HG03280 (cell line): ENCODE measurements around the gene RUNX1.
"Not testable (repeated sequence)": the region's sequence is repeated elsewhere in the genome, so short reads cannot be mapped to it uniquely, and the experiment has no call there.

Experiments used
- ATAC-seq: cut with Tn5 transposase; IDR thresholded peaks from one replicate; pipeline ENCODE4 v1.9.1; 2021; ENCODE audit warnings: mild to moderate bottlenecking, moderate library complexity; ENCODE audit not compliant: unreplicated experiment

RUNX1 gene

DNA sequence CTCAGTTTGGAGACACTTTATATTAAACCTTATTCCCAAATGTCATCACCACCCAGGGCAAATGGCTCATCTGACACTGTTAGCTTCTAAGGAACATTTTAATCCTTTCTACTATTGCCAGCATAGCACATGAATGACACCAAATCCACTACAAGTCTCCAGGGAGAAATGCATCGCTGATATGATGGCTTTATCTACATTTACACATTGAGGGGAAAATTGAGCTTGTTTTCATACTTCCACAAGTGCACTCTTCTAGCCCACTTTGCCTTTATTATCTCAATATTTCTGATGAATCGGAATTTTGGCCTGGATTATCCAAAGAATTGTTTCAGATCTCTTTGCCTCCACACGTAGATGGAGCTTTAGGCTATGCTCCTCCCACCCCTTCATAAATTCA, 75.4 kb downstream of the RUNX1 start:
- no peak for ATAC-seq

DNA sequence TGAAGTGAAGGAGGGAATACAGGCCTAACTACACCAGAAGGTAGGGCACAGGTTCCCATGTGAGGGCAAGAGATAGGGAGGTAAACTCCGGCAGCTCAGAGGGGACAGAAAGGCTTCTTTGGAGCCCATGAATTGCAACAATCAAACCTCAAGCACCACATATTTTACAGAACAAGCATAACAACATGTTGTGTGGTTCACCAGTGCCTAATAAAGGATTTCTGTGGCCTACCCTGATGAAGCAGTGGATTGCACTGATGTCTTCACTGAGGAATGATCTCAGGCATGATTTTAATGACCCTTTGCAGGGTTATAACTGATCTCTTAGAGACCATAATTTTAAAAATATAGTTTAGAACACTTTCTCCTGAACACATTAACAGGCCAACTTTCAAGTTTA, 77.4 kb downstream of the RUNX1 start:
- ATAC-seq = no peak

DNA sequence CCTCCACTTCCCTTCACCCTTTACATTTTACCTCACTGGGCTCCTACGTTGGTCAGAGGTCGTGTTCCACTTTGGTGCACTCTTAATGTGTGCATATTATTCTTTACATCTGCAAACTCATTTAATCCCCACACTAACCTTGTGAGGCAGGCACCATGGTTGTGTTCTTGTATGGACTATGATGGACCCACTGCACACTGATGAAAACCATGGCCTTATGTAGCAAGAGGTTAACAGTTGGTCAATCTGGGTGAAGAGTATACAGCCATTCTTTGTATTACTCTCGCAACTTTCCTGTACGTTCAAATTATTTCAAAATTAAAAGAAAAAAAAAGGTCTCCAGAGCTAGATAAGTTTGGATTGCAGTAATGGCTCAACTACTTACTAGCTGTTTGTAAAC, 78.5 kb downstream of the RUNX1 start:
- ATAC-seq = no peak

DNA sequence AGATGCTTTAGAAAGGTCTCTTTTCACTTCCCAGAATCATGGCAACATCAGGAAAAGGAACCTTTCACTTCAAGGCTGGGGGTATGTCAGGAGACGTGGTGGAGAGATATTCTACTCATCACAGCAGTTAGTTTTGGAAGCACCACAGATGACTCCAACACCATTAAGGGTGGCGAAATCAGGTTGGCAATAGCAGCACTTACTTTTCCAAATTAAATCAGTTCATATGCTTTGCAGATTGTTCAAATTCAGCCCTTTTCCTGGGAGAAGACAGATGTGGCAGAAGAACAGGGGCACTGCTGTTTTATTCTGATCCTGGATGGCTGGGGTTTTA, 79.0 kb downstream of the RUNX1 start:
- ATAC-seq = no peak

DNA sequence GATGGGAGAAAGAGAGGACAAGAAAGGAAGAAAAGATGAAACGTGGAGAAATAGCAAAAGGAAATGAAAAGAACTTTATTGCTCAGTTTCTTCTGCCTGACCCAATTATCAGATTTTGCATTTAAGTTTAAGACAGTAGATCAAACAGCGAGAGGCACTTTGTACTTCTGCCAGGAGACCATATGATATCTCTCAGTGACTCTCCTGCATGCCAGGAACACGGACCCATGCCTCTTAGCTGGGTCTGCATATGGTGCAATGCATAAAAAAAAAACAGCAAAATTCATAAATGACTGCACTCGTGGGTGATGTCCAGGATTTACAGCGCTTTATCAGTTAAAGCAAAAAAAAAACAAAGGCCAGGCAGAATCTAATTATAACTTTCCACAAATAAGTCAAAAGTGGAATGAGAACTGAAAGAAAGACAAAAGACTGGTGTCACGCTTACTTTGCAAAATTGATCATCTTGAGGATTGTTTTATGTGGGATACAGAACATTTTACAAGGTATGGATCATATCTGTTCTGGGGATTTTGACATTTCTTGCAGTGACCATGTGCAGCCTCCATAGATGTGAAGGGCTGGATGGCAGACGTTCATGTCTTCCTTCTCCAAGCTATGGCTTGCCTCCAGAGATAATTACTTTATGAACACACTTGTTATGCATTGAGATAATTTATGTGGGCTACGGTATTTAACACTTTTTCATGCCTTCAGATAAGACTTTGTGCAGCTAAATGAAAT, 79.5 kb downstream of the RUNX1 start:
- no peak for ATAC-seq

DNA sequence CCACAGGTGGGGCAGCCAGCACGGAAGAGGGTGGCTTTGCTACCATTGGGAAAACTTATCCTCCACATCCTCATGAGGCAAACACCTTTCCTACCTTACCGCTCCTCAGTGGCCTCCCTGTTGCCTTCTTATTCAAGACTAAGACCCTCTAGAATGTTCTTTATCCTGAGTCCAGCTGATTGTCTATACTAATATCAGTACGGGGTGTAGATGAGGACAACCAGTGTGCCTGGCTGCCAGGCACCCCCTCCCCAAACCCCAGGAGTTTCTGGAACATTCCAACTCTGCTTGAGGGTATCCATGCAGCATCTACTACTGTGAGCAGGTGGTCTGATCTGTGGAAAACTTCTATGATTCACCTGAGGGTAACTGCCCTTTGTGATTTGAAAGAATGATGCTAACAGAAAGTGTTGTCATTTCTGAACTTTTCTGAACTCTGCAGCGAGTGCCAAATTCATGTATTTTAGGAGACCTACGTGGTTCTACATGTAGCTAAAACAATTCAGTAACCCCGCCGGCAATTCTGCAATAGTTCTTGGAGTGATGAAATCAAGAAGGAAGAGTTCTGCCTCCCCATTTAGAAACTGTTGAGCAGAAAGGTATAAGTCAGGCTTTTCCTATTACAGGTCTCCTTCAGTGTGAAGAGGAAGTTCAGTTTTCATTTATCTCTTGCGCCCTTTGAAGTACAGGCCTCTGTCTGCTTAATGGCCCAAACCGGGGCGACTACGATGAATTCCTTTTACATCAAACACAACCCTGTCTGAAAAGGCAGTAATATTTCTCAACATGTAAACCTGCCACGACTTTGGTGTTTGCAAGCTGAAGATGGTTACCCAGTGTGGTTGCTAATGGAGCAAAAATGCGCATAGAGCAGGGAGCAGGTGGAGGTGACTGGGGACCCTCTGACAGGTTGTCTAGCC, 80.4 kb downstream of the RUNX1 start:
- ATAC-seq = no peak

DNA sequence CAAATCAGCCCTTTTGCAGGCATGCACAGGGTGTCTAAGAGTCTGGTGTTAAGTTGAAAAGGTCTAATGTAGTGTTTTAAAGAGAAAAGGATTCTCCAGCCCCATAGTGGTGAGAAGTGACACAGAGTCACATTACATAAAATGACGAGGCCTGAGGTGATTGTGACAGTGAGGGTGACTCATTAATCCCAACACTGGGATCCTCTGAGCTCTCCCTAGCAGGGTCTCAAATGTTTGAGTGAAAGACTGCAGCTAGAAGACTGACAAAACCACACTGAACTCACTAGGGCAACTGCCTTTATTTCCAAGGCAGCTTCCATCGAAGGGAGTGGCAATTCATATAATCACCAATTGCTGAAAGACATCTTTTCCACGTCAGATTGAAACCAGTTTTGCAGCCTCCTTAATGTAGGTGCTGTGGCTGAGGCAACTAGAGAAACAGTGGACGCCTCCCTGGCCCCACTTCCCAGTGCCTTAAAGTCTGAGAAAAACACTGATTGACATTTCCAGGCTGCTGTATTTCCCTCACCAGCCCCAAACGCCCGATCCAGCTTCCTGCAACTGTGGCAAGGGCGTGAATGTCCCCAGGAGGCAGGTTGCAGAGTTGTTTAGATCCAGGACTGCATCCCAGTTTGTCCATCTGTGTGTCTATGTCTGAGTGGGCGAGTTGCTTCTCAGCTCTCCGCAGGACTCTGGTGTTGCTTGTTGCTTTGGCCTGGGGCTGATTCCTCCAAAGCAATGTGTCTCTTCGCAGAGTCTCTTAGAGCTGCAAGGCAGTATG, 81.4 kb downstream of the RUNX1 start:
- ATAC-seq = no peak

DNA sequence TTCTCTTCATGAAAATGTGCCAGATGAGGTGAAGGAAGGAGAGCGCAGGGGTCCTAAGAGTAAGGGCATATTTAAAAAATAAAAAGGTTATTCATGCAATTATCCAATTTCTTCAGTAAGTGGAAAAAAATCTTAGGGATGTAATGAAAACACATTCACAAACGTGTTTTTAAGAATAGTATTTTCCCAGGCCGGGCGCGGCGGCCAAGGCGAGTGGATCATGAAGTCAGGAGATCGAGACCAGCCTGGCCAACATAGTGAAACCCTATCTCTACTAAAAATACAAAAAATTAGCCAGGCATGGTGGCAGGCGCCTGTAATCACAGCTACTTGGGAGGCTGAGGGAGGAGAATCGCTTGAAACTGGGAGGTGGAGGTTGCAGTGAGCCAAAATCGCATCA, 82.2 kb downstream of the RUNX1 start:
- not testable (repeated sequence) for ATAC-seq

DNA sequence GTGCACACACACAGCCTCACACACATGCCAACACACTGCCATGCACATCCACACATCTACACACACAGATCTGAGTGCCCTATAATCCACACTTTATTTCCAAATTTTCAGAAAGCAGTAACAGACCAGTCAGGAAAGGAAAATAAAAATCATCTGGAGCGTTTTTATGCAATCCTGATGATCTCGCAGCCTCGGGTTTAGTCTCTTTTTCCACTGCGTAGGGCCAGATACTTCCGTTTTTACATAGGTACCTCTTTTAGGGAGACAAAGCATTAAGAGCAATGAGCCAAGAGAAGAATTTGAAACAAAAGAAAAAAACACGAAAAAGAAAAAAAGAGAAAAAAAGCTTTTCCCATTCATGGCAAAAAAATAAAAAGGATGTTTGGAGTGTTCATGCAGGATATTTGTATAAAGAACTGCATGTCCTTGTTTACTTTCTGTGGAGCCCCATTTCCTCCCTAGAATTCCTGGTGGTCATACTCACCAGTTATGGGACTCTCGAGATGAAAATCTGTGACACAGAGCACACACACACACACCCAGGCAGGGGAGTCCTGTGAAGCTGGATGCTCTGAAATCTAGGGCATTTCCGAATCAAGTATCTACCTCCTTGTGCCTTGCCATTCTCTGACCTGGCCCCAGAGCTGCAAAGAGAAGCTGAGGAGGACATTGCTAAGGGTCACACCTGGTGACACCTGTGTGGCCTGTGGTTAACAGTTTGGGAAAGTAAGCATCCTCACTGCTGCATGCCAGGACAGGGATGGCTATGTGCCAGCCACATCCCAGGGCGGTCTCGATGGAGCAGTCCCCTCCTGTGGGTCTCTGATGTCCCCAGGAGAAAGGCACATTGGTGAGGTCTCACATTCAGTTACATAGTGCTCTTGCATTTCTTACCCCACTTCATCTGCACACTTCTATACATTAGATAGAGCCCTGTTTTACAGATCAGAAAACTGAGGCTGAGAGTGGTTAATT, 83.6 kb downstream of the RUNX1 start:
- ATAC-seq = no peak

DNA sequence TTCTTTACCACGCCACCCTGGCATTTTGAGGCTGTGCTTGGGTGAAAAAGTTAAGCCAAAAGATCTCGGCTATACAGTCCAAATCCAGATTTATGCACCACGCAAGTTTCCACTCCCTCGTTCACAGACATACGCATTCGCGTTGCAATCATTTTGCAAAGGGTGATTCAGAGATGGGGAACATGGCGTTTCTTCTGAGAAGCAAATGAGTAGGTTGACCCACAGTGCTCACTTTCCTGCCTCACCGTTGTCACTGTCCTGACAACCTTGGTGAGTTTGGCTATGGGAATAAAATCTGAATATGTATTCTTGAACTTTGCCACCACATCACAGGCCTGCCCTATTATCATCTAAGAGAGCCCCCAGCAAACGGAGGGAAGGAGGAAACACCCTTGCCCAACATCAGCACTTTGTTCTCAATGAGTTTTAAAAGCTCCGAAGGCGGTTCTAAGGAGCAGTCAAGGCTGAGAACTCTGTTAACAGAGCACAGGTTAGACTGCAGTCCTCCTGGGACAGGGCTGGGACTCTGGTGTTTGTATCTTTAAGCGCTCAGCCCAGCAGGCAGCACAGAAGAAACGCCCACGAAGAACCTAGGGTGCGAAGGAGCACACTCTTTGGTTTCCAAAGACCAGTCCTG, 86.4 kb downstream of the RUNX1 start:
- no peak for ATAC-seq

DNA sequence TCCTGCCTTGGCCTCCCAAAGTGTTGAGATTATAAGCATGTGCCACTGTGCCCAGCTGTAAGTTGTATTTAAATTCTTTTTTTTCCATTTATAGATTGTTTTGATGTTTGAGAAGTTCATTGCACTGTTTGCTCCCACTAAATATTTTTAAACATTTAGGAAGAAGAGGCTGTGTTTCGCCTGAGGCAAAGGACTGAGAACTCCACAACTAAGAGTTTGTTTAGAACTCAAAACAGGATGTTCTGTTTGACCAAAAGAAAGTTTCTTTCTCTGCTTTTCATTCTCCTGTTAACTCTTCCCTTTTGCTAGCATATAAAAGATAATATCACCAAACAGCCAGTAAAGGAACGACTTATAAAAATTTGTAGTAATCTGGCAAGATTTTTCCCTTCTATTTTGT, 87.0 kb downstream of the RUNX1 start:
- ATAC-seq = no peak

DNA sequence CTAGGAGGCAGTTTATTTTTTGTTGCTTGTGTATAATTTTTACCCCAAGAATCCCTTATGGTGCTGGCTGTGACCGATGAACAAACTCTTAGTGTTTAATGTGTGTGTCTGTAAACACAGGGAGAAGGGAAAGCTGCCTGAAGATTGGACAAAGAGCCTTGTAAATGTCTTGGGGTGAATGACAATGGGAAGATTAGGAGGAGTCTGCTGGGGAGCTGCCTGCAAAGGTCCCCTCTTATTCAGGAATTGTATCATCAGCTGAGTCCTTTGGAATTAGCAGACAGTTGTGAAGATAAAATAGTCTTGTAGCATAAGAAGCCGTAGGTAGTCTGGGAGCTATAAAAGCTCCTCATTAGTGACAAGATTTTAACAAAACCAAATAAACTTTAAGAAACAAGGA, 88.4 kb downstream of the RUNX1 start:
- ATAC-seq = no peak

DNA sequence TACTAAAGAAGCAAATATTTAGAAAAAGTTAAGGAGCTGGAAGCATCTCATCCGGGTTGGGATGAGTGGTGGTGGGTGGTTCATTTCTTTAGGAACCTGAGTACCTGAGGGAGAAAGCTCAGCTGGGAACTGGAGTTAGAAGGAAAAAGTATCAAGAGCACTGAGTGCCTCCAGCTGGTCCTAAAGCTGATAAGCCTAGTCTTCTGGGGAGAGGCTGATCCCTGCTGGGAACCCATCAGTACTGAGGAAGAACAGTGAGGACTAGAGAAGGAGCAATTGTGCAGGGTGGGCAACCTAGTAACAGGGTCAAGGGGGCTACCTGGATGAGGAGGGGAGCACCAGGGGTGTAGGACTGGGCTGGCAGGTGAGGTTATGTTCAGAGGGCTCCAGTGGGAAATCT, 89.5 kb downstream of the RUNX1 start:
- no peak for ATAC-seq

DNA sequence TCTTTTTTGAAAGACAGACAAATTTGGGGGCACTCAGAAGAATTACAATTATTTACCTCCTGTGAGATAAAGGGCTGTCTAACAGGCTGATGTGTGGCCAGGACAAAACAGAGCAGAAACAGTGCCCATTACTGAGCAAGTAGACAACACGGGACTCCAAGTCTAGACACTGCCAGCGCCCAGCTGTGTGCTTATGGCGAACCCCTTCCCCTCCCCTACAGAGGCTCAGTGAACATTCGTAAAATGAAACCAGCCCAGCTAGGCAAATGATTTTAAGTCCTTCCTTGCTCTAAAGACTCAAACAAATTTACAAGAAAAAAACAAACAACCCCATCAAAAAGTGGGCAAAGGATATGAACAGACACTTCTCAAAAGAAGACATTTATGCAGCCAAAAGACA, 91.1 kb downstream of the RUNX1 start:
- no peak for ATAC-seq

DNA sequence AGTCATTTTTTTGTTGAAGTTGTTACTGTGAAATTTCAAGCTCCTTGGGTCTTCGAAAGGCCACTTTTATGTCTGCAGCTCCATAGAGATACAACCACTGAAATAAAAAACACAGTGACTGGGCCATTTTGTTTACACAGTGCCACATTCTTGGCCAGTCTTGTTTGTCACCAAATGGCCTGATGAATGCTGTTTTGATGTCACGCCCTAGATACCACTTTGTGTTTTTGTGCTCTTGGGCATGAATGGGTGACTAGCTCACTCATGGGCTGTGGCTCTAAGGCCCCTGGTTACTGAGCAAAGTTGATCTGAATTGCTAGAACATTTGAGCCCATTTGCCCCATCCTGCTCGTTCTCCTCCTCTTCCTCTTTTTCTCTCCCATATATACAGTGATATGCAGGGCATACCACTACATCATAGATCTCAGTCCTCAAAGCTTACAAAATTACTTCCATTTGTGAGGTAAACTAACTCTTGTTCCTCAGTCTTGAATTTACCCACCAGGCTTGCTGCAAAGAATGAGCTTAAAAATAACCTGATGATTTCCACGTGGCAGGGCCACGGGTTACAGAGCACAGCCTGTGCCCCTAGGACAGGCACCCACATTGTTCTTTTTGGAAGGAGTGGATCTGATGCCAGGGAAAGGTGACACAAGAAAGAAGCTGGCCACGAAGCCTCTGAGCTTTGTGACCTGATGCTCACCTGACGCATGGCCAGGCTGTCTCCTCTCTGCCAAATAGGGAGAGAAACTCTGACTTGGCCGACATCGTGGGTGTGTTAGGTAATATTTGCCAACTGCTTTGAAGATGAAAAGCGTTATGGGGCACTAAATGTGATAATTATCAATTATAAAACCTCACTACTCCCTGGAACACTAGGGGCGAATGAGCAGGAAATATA, 92.4 kb downstream of the RUNX1 start:
- ATAC-seq = no peak

DNA sequence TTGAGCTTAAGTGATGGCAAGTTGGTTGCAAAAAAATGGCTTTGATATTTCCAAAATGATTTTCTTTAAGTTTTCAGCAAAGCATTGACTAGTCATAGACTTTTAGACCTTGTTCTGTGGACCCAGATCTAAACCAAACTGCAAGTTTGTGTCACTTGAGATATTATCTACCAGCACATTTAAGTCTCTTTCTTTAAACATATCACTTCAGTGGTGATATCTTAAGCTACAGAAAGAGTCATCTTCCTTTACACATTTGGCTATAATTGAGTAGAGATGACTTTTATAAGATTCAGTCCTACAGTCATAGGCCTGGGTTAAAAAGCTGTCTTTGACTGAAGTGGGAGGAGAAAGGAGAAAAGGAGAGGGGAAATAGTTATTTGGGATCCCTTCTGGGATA, 95.2 kb downstream of the RUNX1 start:
- ATAC-seq = no peak

DNA sequence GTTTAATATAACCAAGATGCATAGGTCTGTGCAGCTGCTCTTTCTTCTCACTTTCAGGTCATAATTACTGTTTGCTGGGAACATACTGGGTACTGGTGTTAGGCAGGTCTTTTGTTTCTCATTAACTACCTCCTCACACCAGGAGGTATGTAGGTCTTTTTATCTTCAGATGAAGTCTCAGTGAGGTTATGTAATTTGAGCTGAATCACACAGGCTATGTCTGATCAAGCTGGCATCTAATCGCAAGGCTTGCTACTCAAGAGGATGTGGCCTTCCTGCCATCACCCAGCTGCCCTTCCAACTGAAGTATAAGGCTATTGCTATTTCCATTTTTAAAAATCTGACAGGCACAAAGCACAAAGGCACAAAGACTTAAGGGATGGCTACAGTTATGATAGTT, 96.4 kb downstream of the RUNX1 start:
- no peak for ATAC-seq

DNA sequence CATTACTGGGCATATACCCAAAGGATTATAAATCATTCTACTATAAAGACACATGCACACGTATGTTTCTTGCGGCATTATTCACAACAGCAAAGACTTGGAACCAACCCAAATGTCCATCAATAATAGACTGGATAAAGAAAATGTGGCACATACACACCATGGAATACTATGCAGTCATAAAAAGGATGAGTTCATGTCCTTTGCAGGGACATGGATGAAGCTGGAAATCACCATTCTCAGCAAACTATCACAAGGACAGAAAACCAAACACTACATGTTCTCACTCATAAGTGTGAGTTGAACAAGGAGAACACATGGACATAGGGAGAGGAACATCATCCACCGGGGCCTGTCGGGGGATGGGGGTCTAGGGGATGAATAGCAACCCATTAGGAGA, 97.2 kb downstream of the RUNX1 start:
- ATAC-seq = not testable (repeated sequence)

DNA sequence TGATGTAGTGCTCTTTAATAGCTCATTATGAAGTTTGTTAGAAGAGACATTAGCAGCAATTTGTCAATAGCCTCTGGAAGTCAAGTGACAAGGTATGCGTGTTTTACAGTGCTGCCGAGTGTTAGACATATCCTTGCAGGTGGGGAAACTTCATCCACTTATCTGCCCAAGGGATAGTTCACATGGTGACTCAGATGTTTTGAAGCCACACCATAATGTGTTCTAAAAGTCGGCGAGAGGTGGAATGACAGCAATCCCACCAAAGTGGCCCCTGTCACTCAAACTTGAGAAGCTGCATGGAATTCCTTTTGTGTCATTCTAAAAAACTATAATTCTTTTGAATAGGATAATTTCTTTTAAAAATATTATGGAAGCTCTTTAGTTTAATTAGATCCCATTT, 98.1 kb downstream of the RUNX1 start:
- no peak for ATAC-seq
